ENCODE results near the gene SCRN1.

GRCh38 chr7:29987811-29988317 lies 1.7 kb downstream of the SCRN1 start:
- TF ChIP-seq CTCF (IDR thresholded peaks at IDR 0.05) (no peak), EP300 (IDR thresholded peaks at IDR 0.05; ENCODE audit: low read depth) (no peak), POLR2A (IDR thresholded peaks at IDR 0.05) (no peak)
